HCT116 (cell line): Measurements from ENCODE around the gene ZNF181. TPM values are rescaled to one million over a fixed set of nuclear protein-coding genes. Genes with fewer than 3 reads are reported as not detected.

ENCODE experiments used
- ATAC-seq: fragments of 200-7000 bp; cut with Tn5 transposase; 2 replicates; pipeline ENCODE4 v1.9.1; 2020; ENCODE audit warnings: mild to moderate bottlenecking, moderate library complexity
- BruUV-seq: library from RNA; stranded (reverse); fragments of 400-500 nt; replicated peaks from 2 replicates; lab custom pipeline; 2021; lab: Mats Ljungman, UMichigan
- CTCF ChIA-PET: fragments of 300-600 bp; sonication (Branson Sonifier 250); formaldehyde crosslinking; loops from one replicate; lab custom pipeline; 2021; ENCODE audit warnings: antibody characterized with exemption; lab: Charles Lee
- POLR2A ChIA-PET: fragments of 300-600, 350-600 bp; sonication (Branson Sonifier 250); formaldehyde crosslinking; loops from one replicate; lab custom pipeline; 2021; ENCODE audit warnings: antibody characterized with exemption; lab: Charles Lee
- RAD21 ChIA-PET, 2 experiments: fragments of 300-600 bp; sonication (Branson Sonifier 250); formaldehyde crosslinking; loops; one replicate each; lab custom pipeline; 2023; ENCODE audit warnings: low total read pairs in 2 of 2; ENCODE audit not compliant: uncharacterized antibody in 2 of 2, unreplicated experiment in 2 of 2, low non-redundant PET in 1 of 2; lab: Charles Lee
- DNase-seq: peaks from one replicate; pipeline ENCODE4 v3.0.0-alpha.2; 2010; ENCODE audit warnings: low read depth, low spot score
- H2AFZ ChIP-seq: fragments of 200-600 bp; shearing (Covaris generic), sonication (generic); 2 replicates; pipeline ENCODE4 v1.6.1; 2017; ENCODE audit warnings: low read depth, mixed run types, mixed read lengths, antibody characterized with exemption, low read length; ENCODE audit not compliant: poor library complexity, severe bottlenecking
- H3K27ac ChIP-seq: 2 replicates; pipeline ENCODE4 v1.5.1; 2012; ENCODE audit warnings: low read depth, low read length
- H3K27me3 ChIP-seq: fragments of 200-600 bp; sonication (generic); 2 replicates; pipeline ENCODE4 v1.6.1; 2016; ENCODE audit warnings: mixed run types, low read length, mixed read lengths; ENCODE audit not compliant: insufficient read depth
- H3K36me3 ChIP-seq, 2 experiments: fragments of 200-500 bp in 1 of 2; fragments of 200-600 bp in 1 of 2; sonication (Bioruptor generic) in 1 of 2; sonication (generic) in 1 of 2; 2 replicates each; pipeline versions ENCODE4 v1.5.1 to v1.6.1; 2014 to 2016; ENCODE audit warnings: low read length in 2 of 2, inconsistent platforms in 1 of 2, mixed read lengths in 1 of 2, mixed run types in 1 of 2; ENCODE audit not compliant: insufficient read depth in 2 of 2, control insufficient read depth in 1 of 2
- H3K4me1 ChIP-seq, 2 experiments: fragments of 200-600 bp in 1 of 2; sonication (generic) in 1 of 2; 2 replicates each; pipeline versions ENCODE4 v1.5.1 to v1.6.1; 2012 to 2017; ENCODE audit warnings: low read length in 2 of 2, inconsistent platforms in 1 of 2, mild to moderate bottlenecking in 1 of 2, mixed read lengths in 1 of 2, mixed run types in 1 of 2, moderate library complexity in 1 of 2; ENCODE audit not compliant: insufficient read depth in 2 of 2, control insufficient read depth in 1 of 2
- H3K4me2 ChIP-seq: fragments of 200-600 bp; sonication (generic); 2 replicates; pipeline ENCODE4 v1.6.1; 2017; ENCODE audit warnings: mixed run types, low read length, mixed read lengths
- H3K4me3 ChIP-seq, 2 experiments: fragments of 200-600 bp in 1 of 2; sonication (generic) in 1 of 2; replicated peaks in 1 of 2; 2 replicates each; pipeline ENCODE4 v1.5.1; 2011 to 2016; ENCODE audit warnings: low read length in 2 of 2, control low read depth in 1 of 2, low read depth in 1 of 2, mild to moderate bottlenecking in 1 of 2, mixed read lengths in 1 of 2, mixed run types in 1 of 2
- H3K79me2 ChIP-seq: fragments of 200-600 bp; sonication (generic); 2 replicates; pipeline ENCODE4 v1.6.1; 2017; ENCODE audit warnings: mild to moderate bottlenecking, mixed run types, low read length, moderate library complexity, mixed read lengths; ENCODE audit not compliant: insufficient read depth
- H3K9ac ChIP-seq: fragments of 200-600 bp; sonication (generic); 2 replicates; pipeline ENCODE4 v1.6.1; 2016; ENCODE audit warnings: low read length, mixed read lengths
- H3K9me2 ChIP-seq: fragments of 200-600 bp; sonication (generic), shearing (Covaris generic); 2 replicates; pipeline ENCODE4 v1.6.1; 2017; ENCODE audit warnings: mixed run types, mild to moderate bottlenecking, moderate library complexity; ENCODE audit not compliant: insufficient read depth
- H3K9me3 ChIP-seq, 2 experiments: fragments of 200-500 bp in 1 of 2; fragments of 200-600 bp in 1 of 2; sonication (Bioruptor generic) in 1 of 2; sonication (generic) in 1 of 2; 2 replicates each; pipeline ENCODE4 v1.6.1; 2014 to 2017; ENCODE audit warnings: low read length in 2 of 2, mixed read lengths in 2 of 2, inconsistent platforms in 1 of 2, low read depth in 1 of 2, mild to moderate bottlenecking in 1 of 2, mixed run types in 1 of 2, moderate library complexity in 1 of 2; ENCODE audit not compliant: control insufficient read depth in 1 of 2, insufficient read depth in 1 of 2
- H4K20me1 ChIP-seq: fragments of 200-600 bp; sonication (generic), shearing (Covaris generic); 2 replicates; pipeline ENCODE4 v1.6.1; 2017; ENCODE audit warnings: mixed run types, mild to moderate bottlenecking, moderate library complexity; ENCODE audit not compliant: insufficient read depth
- ATF3 ChIP-seq: IDR thresholded peaks from 2 replicates; pipeline ENCODE4 v1.6.1; 2012
- CBX3 ChIP-seq: IDR thresholded peaks from 2 replicates; pipeline ENCODE4 v1.6.1; 2012; ENCODE audit warnings: low read depth
- CTCF ChIP-seq, 3 experiments: fragments of 200-600 bp in 1 of 3; sonication (generic) in 1 of 3; IDR thresholded peaks in 2 of 3; conservative IDR thresholded peaks in 1 of 3; 2 replicates each; pipeline ENCODE4 v1.5.1; 2012 to 2017; ENCODE audit warnings: low read depth in 2 of 3, low read length in 2 of 3, antibody characterized with exemption in 1 of 3, borderline replicate concordance in 1 of 3, control low read depth in 1 of 3, mild to moderate bottlenecking in 1 of 3, mixed read lengths in 1 of 3, mixed run types in 1 of 3, moderate library complexity in 1 of 3; ENCODE audit not compliant: insufficient read depth in 1 of 3
- EGR1 ChIP-seq: IDR thresholded peaks from 2 replicates; pipeline ENCODE4 v1.6.1; 2012; ENCODE audit warnings: low read depth
- ELF1 ChIP-seq: IDR thresholded peaks from 2 replicates; pipeline ENCODE4 v1.6.1; 2012; ENCODE audit warnings: low read depth, borderline replicate concordance
- EZH2 ChIP-seq: fragments of 200-600 bp; sonication (generic); IDR thresholded peaks from 2 replicates; pipeline ENCODE4 v1.6.1; 2017; ENCODE audit warnings: antibody characterized with exemption, mixed run types
- FOSL1 ChIP-seq: IDR thresholded peaks from 2 replicates; pipeline ENCODE4 v1.6.1; 2012; ENCODE audit warnings: low read depth
- JUND ChIP-seq: IDR thresholded peaks from 2 replicates; pipeline ENCODE4 v1.6.1; 2012
- POLR2A ChIP-seq: IDR thresholded peaks from 2 replicates; pipeline ENCODE4 v1.7.0; 2011; ENCODE audit warnings: borderline replicate concordance; ENCODE audit not compliant: insufficient read depth, insufficient read length; ENCODE audit errors: extremely low read depth
- POLR2AphosphoS5 ChIP-seq: IDR thresholded peaks from 2 replicates; pipeline ENCODE4 v1.6.1; 2011; ENCODE audit warnings: mild to moderate bottlenecking, low read depth, low read length, moderate library complexity
- RAD21 ChIP-seq: IDR thresholded peaks from 2 replicates; pipeline ENCODE4 v1.6.1; 2012; ENCODE audit warnings: low read depth, mild to moderate bottlenecking
- REST ChIP-seq: IDR thresholded peaks from 2 replicates; pipeline ENCODE4 v1.6.1; 2012; ENCODE audit warnings: low read depth
- SP1 ChIP-seq: IDR thresholded peaks from 2 replicates; pipeline ENCODE4 v1.6.1; 2012; ENCODE audit warnings: low read depth
- YY1 ChIP-seq: IDR thresholded peaks from 2 replicates; pipeline ENCODE4 v1.6.1; 2011; ENCODE audit warnings: low read length, low read depth, moderate library complexity, mild to moderate bottlenecking; ENCODE audit not compliant: insufficient replicate concordance; ENCODE audit errors: extremely low read depth
- ZBTB33 ChIP-seq: IDR thresholded peaks from 2 replicates; pipeline ENCODE4 v1.6.1; 2011; ENCODE audit warnings: mild to moderate bottlenecking, low read length, moderate library complexity; ENCODE audit not compliant: insufficient replicate concordance; ENCODE audit errors: extremely low read depth
- ZFX ChIP-seq: fragments of 450-650 bp; IDR thresholded peaks from 2 replicates; pipeline ENCODE4 v1.6.1; 2017
- ZNF274 ChIP-seq: fragments of 200-500 bp; sonication (Bioruptor generic); IDR thresholded peaks from 2 replicates; pipeline ENCODE4 v1.6.1; 2014; ENCODE audit warnings: mild to moderate bottlenecking, low read depth, low read length, inconsistent platforms
- intact Hi-C: fragments of 100-400 bp; cut with micrococcal nuclease; formaldehyde crosslinking; loops from 2 replicates; pipeline ENCODE4 v1.10.0; 2022
- total RNA-seq: library from RNA; stranded (reverse); gene quantifications from one replicate; pipeline ENCODE4 v1.2.1, GENCODE V29; 2021; ENCODE audit not compliant: unreplicated experiment

ZNF181 gene
- total RNA-seq, 1 experiment from 2014 or later, result 4.0 TPM

- POLR2A ChIA-PET, result no interaction called here
- CTCF ChIA-PET, result no interaction called here
Observed at GRCh38 chr19:34690372-34690771, 43.7 kb upstream of the ZNF181 start.

More at GRCh38 chr19:34690372-34690771, 43.7 kb upstream of the ZNF181 start:
- Histone ChIP-seq H2AFZ (no peak overlapping the region), H3K79me2 (no peaks in the 10 kb centered on the region), H3K9me2 (no peaks in the 10 kb centered on the region), H3K4me1 (peaks cover 0 to 4% of the 10 kb centered on the region in 2 experiments; a peak in 2 of 4 replicates), H3K9me3 (no peaks in the 10 kb centered on the region; a peak in 1 of 4 replicates), H3K9ac (no peak overlapping the region), H4K20me1 (no peaks in the 10 kb centered on the region), H3K36me3 (no peaks in the 10 kb centered on the region), H3K27ac (no peak overlapping the region), H3K4me3 (no peak overlapping the region), H3K4me2 (no peak overlapping the region), H3K27me3 (no peaks in the 10 kb centered on the region)
- no TSS peak for BruUV-seq
- TF ChIP-seq POLR2A (no peak), ZBTB33 (no peak), CTCF (IDR thresholded peaks at IDR 0.05 in 2 of 3, conservative IDR thresholded peaks at IDR 0.05 in 1 of 3; ENCODE audit: borderline replicate concordance in 1 of 3, insufficient read depth in 1 of 3, low read depth in 2 of 3, low read length in 2 of 3) (no peak), ZFX (no peak), FOSL1 (no peak), CBX3 (no peak), EZH2 (no peak), ZNF274 (no peak), POLR2AphosphoS5 (no peak), REST (no peak), YY1 (no peak), ELF1 (no peak), ATF3 (no peak), SP1 (no peak), JUND (no peak), EGR1 (no peak), RAD21 (no peak)
- DNase-seq (no peak), ATAC-seq (no peak)
- RAD21 ChIA-PET, result no interaction called here
- intact Hi-C loops, result no loop called here
